Activated CD8-positive, alpha-beta memory T cell treated with anti-CD3 and anti-CD28 coated beads for 24 hours (primary cell): ENCODE data around the gene CTNND2.
"Not testable (repeated sequence)": the region's sequence is repeated elsewhere in the genome, so short reads cannot be mapped to it uniquely, and the experiment has no call there.

Experiments used
- DNase-seq: peaks from one replicate; pipeline ENCODE4 v3.0.0-alpha.2; 2020

CTNND2 gene

DNA sequence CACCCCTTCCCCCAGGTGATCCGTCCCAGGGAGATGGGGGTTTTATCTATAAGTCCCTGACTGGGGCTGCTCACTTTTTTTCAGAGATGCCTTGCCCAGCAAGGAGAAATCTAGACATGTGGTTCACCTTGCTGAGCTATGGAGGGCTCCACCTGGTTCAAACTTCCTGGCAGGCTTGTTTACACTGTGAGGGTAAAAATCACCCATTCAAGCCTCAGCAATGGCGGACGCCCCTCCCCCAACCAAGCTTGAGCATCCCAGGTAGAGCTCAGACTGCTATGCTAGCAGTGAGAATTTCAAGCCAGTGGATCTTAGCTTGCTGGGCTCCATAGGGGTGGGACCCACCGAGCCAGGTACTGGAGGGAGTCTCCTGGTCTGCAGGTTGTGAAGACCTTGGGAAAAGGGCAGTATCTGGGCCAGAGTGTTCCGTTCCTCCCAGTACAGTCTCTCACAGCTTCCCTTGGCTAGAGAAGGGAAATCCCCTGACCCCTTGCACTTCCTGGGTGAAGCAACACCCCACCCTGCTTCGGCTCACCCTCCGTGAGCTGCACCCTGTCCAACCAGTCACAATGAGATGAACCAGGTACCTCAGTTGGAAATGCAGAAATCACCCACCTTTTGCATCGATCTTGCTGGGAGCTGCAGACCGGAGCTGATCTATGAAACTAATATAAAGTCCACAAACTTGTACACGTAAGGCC lies 231.7 kb downstream of the CTNND2 start:
- DNase-seq, result no peak

DNA sequence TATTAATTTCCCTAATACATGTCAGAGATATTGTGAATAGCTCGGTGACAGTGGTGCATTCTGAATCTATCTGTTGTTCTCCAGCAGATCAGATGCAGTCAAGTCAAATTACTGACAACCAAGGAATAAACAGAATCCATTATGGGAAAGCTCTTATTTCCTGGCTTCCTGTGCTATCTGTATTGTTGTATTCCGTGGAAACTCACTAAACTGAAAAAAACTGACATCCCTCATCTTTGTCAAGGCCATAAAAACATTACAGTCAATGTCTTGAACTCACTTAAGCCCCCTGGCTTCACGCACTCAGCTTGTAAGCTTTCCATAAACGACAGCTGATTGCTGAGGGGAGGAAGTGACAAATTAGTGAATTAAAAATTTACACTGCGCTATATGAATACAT lies 245.9 kb downstream of the CTNND2 start:
- DNase-seq, result no peak

DNA sequence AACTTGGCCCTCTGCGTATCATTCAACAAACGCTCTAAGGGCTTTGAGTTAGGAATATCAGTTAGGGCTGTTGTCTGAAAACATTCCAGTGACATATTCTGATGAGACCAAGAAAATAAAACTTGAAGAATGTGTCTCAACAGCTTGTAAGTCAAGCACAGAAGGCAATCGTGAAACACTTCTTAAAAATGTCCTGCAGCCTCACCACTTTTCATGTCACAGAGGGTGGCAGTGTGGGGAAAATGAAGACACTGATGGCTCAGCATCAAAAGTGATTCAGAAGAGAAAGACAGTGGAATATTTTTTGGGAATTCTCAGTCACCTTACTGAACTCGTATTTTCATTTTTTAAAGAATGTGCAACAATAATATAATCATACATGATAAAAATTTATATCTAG lies 247.3 kb downstream of the CTNND2 start:
- no peak for DNase-seq

DNA sequence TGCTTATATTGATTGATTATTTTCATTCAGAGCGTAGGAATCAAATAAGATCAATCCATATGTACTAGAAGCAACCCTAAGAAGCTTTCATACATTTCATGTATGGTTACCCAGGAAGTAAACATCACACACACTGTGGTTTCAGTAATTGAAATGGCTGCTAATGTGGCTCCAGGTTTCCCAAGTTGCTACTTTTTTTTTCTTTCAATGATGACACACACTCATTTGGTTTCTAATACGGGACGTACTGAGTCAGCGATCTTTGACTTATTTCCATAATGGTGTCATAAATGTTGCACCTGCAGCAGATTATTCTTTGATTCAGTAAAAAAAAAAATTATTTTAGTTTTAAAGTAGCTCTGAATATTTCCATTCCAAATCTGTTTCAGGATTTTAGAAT lies 248.6 kb downstream of the CTNND2 start:
- DNase-seq, result no peak

DNA sequence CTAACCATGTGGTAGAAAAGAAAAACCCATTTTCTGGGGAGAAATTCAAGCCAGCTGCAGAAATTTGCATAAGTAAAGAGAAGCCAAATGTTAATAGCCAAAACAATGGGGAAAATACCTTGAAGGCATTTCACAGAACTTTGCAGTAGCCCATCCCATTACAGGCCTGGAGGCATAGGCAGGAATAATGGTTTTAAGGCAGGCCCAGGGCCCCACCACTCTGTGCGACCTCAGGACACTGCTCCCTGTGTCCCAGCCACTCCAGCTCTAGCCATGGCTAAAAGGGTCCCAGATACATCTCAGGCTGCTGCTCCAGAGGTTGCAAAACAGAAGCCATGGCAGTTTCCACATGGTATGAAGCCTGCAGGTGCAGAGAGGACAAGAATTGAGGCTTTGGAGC lies 253.3 kb downstream of the CTNND2 start:
- DNase-seq, result no peak

DNA sequence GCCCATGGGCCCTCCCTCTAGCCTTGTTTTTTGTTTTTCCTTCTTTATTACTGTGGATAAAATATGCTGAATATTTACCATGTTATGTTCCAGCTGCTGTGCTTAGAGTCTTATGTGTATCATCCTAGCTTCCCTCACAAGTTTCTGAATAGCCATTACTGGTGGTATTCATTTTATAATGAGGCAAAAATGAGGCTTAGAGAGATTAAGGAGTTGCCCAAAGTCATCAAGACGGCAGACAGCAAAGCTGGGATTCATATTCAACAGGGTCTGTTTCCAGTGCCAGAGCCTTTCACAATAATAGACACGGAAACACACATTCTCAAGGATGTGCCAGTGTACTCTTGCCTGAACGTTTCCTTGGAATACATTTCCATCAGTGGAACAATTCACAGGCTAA lies 258.1 kb downstream of the CTNND2 start:
- DNase-seq, result no peak

DNA sequence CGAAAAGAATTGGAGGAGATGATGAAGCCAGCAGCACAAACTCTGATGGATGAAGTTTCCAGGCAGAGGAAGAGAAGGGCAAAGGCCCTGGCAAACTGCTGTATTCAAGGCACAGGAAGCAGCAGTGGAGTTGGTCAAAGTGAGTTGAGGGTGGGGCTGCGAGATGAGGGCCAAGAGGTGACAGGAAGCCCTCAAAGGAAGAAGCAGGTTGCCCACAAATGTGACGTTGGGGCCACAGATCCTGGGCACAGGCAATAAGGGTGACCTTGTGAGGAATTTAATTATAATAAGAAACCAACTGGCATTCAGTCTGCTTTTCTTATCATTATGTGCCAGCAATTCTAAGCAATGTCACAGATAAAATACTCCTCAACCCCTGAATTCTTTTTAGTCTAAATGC lies 261.8 kb downstream of the CTNND2 start:
- DNase-seq, result no peak

DNA sequence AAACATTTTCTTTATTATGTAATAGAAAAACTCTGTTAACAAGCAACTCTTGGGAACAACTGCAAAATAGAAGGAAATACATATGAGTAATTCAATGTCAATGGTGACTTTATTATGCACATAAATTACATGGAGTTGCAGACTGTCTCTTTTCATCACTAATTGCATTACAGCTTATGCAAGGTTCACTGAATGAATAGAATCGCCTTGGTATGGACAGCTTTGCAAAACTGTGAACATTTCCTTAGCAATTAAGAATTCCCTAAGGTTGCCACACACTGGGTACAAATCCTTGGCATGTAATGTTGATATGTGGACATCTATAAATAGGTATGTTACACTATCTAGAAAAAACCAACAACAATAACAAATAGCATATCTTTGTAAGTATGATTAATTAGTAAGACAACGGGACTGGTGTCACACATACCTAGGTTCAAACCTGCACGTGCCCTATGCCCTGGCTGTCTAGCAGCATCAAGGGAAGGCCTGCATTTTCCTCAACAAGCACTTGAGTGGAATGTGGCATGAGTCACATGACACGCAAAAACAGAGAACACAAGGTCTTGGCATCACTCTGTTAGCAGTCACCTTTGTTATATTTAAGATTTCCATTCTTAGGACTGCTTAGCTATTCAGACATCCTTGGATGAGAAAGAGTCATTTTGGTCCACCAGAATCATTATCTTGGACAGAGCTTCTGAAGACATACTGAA lies 263.9 kb downstream of the CTNND2 start:
- DNase-seq, result no peak

DNA sequence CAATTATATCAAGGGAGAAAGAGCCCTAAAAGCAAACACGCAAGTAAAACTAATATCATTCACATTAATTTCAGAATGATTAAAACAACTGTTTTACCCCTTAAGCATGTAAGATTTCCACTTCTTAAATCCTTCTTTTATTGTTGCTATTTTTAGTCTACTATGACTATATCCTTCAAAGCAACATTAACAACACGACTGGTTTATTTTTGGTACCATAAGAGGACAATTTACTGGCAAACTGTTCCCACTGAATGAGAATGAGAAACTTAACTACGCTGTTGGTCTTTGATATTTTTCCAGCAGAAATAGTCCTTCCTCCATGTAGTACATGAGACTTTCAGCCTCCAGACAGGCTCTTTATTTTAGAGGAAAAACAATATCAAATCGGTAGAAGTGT lies 281.5 kb downstream of the CTNND2 start:
- DNase-seq, result no peak

DNA sequence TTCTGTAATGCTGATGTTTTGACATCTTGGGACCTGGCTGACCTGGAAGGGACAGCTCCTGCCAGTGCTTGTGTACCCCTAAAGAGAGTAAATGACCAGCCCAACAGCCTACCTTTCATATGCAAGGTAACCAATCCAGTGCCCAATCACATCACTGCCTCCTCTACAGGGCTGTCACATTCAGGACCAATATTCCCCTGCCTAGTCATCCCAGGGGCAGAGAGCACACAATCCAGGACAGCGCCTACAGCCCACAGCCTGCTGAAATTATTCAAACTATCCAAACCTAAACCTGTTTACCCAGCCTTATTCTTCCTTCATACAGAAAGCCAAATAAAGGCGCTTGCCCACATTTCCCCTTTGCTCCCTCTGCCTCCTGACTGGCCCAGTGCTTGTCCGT lies 284.1 kb downstream of the CTNND2 start:
- no peak for DNase-seq

DNA sequence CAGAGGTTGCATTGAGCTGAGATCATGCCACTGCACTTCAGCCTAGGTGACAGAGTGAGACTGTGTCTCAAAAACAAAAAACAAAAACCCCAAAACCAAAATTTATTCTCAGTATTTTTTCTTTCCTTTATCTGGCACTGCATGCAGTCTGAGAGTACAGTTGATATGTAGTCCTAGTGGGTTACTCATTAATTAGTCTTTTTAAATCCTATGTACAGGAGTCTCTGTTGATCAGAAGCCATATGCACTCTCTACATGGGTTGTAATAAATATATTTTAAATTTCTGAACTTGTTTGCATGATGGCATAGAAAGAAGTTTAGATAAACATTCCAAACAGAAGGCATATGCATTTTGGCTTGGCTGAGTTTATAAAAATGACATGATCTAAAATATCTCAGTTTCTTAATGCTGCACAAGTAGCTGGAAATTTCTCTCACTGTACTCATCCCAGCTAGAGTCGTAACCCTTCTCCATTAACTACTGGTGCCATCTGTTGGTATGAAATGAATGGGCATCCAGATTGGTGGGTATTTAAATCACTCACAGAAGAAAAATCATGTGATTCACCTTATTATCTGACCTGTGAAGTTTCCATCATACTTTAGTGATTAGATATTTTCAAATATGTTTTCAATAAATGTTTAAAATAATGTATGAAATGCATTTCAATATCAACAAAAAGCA lies 284.8 kb downstream of the CTNND2 start:
- DNase-seq, result no peak

DNA sequence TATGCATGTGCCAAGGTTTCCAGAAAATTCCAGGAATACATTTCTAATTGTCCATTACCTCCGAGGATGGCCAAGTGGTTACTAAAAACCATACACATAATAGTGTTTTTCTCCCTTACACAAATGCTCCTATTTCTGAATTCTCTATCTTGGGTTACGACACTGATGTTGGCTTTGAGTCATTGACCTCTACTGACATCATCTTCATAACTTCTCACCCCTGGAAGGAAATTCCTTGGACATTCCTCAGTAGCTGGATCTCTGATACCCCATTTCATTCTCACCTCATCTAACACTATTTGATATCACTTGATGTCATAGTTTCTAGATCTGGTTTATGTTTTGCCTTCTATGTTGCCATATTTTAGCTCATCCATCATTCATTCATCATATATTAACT lies 287.2 kb downstream of the CTNND2 start:
- no peak for DNase-seq

DNA sequence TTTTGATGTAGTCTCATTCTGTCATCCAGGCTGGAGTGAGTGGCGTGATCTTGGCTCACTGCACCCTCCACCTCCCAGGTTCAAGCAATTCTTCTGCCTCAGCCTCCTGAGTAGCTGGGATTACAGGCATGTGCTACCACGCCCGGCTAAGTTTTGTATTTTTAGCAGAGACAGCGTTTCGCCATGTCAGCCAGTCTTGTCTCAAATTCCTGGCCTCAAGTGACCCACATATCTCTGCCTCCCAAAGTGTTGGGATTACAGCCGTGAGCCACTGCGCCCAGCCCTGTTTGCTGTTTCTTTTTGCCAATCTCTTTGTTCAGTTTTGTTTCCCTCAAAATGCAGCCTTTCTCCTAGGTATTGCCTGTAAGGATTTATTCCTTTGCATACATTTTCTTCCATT lies 287.6 kb downstream of the CTNND2 start:
- not testable (repeated sequence) for DNase-seq

DNA sequence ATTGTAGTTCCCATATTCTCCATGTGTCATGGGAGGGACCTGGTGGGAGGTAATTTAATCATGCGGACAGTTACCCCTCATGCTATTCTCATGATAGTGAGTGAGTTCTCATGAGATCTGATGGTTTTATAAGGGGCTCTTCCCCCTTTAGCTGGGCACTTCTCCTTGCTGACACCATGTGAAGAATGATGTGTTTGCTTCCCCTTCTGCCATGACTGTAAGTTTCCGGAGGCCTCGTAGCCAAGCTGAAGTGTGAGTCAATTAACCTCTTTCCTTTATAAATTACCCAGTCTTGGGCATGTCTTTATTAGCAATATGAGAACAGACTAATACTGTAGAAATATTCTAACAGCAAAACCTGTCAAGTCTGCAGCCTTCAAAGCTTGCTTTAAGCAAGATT lies 293.2 kb downstream of the CTNND2 start:
- no peak for DNase-seq

DNA sequence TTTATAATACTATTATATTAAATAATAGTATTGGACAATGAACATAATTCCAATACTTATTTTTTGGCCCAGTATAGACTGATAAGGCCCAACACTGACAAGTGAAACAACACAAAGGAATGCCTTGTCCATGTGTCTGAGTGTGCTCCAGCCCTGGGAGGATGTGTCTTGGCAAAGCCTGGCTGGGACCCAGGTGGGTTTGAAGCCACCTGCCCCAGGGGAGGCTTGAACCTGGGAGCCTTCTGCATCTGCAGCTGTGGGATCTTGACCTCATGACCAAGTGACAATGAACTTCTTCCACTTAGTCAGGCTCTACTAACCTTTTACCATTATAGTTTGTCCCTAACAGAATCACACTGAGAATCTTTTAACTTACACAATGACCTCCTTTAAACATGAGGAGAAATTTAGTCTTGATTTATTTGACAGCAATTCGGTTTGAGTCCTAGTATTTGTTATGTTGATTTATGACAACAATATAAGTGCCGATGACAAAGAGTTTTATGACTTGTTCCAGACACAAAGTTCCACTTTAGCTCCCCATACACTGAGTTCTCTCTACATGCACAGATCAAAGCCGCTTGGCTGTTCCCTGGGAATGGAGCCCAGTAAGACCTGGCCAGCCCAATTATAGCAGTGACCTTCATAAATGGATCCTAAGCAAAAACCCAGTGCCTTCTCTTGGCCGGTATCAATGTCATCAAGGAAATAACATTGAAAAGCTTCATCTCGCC lies 294.5 kb downstream of the CTNND2 start:
- DNase-seq, result no peak

DNA sequence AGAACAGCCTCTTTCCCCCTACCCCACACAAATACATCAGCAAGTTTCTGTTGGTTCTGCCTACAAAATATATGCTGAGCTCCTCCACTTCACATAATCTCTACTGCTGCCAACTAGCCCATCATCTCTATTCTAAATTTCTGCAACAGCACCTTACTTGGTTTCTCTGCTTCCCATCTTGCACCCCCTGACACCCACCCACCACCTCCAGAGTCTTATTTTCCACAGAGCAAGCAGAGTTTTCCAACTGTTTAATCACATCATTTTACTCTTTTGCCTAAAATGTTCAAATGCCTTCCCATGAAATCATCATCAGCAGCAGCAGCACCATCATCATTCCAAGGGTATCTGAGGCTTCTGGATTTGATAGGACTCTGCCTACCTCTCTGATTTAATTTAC lies 295.7 kb downstream of the CTNND2 start:
- DNase-seq, result no peak

DNA sequence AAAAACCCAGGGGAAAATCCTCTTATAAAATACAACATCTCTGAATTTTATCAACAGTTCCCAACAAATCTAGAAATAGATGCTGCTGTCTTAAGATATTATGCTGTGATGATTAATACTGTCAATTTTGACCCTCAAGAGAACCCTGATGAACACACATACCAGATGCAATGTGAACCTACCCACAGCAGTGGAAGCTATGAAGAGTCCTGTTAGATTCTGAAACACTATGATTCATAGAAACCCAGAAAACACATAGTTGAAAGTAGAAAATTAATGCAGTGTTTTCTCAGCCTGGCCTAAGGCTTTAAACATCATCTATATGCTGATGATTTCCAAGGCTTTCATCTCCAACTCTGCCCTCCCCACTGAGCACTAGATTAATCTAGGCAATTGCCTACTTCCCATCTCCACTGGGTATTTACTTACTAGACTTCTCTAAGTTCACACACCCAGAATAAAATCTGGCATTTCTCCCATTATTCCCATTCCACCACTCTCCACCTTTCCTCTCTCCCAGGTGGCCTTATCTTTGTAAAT lies 296.2 kb downstream of the CTNND2 start:
- no peak for DNase-seq

DNA sequence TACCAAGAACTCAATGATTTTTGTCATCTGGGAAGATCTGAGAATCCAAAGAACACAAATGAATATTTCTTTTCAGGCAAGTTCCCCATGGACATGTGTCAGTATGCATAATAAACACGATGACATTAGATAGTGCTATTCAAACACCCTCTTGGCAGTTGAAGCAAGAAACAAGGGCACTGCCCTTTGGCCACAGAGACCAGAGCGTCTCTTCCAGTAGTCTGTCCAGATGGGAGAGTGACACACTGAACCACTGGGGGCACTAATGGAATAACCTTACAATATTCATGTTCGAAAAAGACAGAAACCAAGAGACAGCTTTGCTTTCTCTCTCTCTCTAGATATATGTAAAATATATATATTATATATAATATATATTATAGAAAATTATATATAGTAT lies 301.9 kb downstream of the CTNND2 start:
- DNase-seq, result no peak

DNA sequence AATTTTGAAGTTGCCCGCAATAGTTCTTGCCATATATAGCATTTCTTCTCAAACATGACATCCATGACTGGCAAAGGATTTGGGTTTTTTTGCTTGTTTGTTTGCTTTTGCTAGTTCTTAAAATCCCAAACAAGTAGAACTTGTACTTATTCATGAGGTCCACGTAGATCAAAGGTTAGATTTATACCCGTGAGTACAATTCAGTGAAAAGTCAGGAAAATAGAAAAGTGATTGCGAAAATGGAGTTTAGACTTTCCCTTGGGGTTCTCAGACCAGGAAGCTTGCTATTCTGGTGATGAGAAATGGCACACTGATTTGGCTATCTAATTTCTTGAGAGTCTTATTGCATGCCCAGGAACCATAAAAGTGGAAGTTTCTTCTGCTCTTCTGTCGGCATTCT lies 304.7 kb downstream of the CTNND2 start:
- DNase-seq, result no peak

DNA sequence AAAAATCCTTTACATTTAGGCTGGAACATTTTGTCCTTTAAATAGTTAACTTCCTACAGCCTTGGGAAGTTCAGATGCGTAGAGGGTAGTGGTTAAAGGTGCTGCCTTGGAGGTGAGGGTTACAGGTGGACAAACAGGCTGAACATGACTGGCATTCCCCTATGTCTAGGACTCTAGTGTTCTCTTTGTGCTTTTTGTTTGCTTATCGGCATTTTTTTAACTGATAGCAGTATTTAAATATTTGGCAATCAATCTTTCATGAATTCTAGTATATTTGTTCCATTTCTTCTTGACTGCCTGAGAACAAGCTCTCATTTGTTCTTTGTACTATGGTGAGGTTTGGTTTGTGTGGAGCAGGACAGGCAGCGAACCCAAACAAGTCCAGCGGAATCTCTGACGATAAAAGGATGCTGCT lies 307.6 kb downstream of the CTNND2 start:
- no peak for DNase-seq

DNA sequence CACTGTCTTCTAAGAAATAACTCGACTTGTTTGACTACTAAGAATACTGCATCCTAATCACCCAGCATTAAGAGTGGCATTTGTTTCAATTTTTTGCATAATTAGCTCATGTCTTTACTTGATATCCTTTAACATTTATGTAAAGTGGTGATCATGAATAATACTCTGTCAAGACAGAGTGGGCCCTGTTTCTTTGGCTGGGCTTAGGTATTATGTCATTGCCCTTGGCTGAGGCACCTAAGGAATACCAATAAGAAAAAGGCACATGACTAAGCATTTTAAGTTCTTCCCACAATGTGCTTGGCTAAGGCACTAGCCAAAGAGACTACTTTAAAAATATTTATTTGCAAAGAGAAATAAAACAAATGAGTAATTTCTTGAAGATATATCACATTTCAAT lies 308.1 kb downstream of the CTNND2 start:
- DNase-seq, result no peak

DNA sequence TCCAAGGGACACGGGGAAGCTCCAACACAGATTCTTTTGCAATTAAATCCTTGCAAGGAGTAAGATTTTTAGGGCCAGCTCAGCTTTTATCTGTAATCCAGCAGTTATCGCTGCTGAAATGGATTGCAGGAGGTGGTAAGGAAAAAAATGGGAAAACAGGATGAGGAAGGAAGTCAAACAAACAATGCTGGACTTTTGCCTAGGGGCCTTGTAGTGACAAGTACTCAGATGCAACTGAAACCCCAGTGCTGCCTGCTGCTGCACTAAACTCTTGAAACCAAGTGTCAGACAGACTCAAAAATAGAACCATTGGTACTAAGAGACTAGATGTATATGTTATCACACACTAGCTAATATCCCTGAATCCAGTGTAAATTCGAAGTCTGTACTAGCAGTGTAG lies 309.2 kb downstream of the CTNND2 start:
- DNase-seq, result no peak

DNA sequence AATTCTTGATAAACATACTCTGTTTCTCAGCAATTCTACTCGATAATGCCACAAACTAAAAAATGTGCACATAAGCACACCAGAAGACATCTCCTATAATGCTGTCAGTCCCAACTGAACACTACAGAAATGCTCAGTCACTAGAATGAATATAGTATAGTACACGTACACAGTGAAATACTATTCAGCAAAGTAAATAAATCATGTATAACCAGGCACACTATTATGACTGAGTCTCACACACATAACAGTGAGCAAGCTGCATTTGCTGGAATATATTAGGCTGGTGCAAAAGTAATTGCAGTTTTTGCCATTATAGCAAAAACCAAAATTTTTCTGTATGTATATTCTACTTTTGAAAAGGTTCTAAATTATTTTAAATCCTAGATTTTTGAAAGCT lies 310.2 kb downstream of the CTNND2 start:
- DNase-seq, result no peak
